Smooth muscle cell (in vitro differentiated cells): ENCODE data around the gene FTCD. TPM values are rescaled to one million over a fixed set of nuclear protein-coding genes. Genes with fewer than 3 reads are reported as not detected.
A peak's percentile ranks its signal among the peaks of the same experiment; 100 is the strongest.

ENCODE experiments used
- DNase-seq: peaks from one replicate; lab custom pipeline; 2025; ENCODE audit not compliant: unreplicated experiment; lab: John Stamatoyannopoulos, UW
- H2AFZ ChIP-seq: fragments of 200-600 bp; sonication (generic); 2 replicates; pipeline ENCODE4 v1.6.0; 2016; ENCODE audit warnings: antibody characterized with exemption, low read depth, mild to moderate bottlenecking
- H3F3A ChIP-seq: fragments of 200-600 bp; sonication (generic); 2 replicates; pipeline ENCODE4 v1.6.0; 2017; ENCODE audit warnings: antibody characterized with exemption, low read depth
- H3K27ac ChIP-seq: fragments of 200-600 bp; sonication (generic); 2 replicates; pipeline ENCODE4 v1.5.1; 2016; ENCODE audit warnings: low read depth, mild to moderate bottlenecking
- H3K27me3 ChIP-seq: fragments of 200-600 bp; sonication (generic); 2 replicates; pipeline ENCODE4 v1.6.1; 2016; ENCODE audit warnings: low read depth, mild to moderate bottlenecking
- H3K36me3 ChIP-seq: fragments of 200-600 bp; sonication (generic); 2 replicates; pipeline ENCODE4 v1.5.1; 2016; ENCODE audit warnings: low read depth
- H3K4me1 ChIP-seq: fragments of 200-600 bp; sonication (generic); 2 replicates; pipeline ENCODE4 v1.5.1; 2016; ENCODE audit warnings: low read depth
- H3K4me2 ChIP-seq: fragments of 200-600 bp; sonication (generic); 2 replicates; pipeline ENCODE4 v1.6.0; 2016; ENCODE audit warnings: mild to moderate bottlenecking
- H3K4me3 ChIP-seq: fragments of 200-600 bp; sonication (generic); 2 replicates; pipeline ENCODE4 v1.5.1; 2016; ENCODE audit warnings: mild to moderate bottlenecking
- H3K79me2 ChIP-seq: fragments of 200-600 bp; sonication (generic); 2 replicates; pipeline ENCODE4 v1.6.0; 2016; ENCODE audit warnings: low read depth, mild to moderate bottlenecking
- H3K9ac ChIP-seq: fragments of 200-600 bp; sonication (generic); 2 replicates; pipeline ENCODE4 v1.6.0; 2016; ENCODE audit warnings: low read depth
- H3K9me3 ChIP-seq: fragments of 200-600 bp; sonication (generic); replicated peaks from 2 replicates; pipeline ENCODE4 v1.5.1; 2016; ENCODE audit warnings: low read depth
- H4K20me1 ChIP-seq: fragments of 200-600 bp; sonication (generic); 2 replicates; pipeline ENCODE4 v1.6.0; 2016; ENCODE audit warnings: low read depth
- WGBS: methylation state at CpG from one replicate; pipeline ENCODE4 v1.1.7; 2016; ENCODE audit warnings: low lambda C conversion rate; 5-methylcytosine and 5-hydroxymethylcytosine counted together
- polyA plus RNA-seq: library from polyadenylated mRNA; unstranded; fragments of >200 nt; fragmentation: Nextera tagmentation; extraction: Ambion mirVana; gene quantifications from 2 replicates; pipeline ENCODE4 v1.2.1, GENCODE V29; 2016
- total RNA-seq: library from RNA; depleted of rRNA; stranded (reverse); fragments of >200 nt; gene quantifications from 2 replicates; pipeline ENCODE4 v1.2.3, GENCODE V29; 2014
- TF ChIP-seq, protein P1 (sequence below): fragments of 200-600 bp; sonication (generic); IDR thresholded peaks from 2 replicates; pipeline ENCODE4 v1.5.1; 2017; ENCODE audit warnings: borderline replicate concordance, mild to moderate bottlenecking, antibody characterized with exemption; ENCODE audit not compliant: insufficient read depth, poor library complexity, severe bottlenecking

Gene FTCD
- total and polyA plus RNA-seq, 2 experiments from 2014 or later: 1.3 to 15.2 TPM

DNA sequence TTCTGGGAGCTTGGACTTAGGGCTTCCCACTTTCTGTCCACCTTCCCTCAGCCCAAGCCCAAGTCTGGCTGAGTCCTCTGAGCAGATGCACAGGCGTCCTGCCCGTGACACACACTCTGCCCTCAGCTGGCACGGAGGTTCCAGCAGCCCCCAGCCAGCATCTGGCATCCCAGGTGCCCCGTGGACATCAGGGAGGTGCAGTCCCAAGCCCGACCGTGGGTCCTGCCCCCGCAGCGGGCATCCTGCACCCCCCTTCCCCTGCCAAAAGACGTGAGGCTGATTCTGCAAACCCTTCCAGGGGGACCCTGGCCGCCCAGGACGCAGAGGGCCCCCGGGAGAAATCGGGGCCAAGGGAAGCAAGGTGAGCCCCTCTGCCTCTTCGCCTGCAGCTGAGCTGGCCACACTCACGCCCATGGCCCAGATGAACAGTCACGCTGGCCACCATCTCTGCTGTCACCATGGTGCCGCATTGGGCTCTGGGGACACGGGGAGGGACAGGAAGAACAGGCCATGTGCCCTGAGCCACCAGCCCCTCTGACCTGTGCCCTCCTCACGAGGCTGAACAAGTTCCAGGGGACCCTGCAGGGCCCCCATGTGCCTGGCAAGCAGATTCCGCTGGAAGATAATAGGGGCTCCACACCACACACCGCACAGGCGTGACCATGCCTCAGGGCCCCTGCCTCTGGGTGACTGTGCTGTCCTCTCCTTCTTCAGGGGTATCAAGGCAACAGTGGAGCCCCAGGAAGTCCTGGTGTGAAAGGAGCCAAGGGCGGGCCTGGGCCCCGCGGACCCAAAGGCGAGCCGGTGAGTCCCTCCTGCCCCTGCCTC, 36.8 kb downstream of the FTCD start:
- 96% methylated on average over 27 of the region's 27 CpGs for WGBS
- peaks cover 76% of the 10 kb centered on the region for H3K79me2 ChIP-seq
- peaks cover 64% of the 10 kb centered on the region for H3F3A ChIP-seq
- no peak overlapping the region for H3K9ac ChIP-seq
- peak overlapping the region; percentile 54 for H3K27ac ChIP-seq
- TF ChIP-seq, protein P1, sequence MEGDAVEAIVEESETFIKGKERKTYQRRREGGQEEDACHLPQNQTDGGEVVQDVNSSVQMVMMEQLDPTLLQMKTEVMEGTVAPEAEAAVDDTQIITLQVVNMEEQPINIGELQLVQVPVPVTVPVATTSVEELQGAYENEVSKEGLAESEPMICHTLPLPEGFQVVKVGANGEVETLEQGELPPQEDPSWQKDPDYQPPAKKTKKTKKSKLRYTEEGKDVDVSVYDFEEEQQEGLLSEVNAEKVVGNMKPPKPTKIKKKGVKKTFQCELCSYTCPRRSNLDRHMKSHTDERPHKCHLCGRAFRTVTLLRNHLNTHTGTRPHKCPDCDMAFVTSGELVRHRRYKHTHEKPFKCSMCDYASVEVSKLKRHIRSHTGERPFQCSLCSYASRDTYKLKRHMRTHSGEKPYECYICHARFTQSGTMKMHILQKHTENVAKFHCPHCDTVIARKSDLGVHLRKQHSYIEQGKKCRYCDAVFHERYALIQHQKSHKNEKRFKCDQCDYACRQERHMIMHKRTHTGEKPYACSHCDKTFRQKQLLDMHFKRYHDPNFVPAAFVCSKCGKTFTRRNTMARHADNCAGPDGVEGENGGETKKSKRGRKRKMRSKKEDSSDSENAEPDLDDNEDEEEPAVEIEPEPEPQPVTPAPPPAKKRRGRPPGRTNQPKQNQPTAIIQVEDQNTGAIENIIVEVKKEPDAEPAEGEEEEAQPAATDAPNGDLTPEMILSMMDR: no peak
- H3K9me3 ChIP-seq: no peaks in the 10 kb centered on the region
- DNase-seq: no peak
- H3K4me3 ChIP-seq: no peak overlapping the region
- H2AFZ ChIP-seq: no peak overlapping the region
- H4K20me1 ChIP-seq: peaks cover 100% of the 10 kb centered on the region
- no peak overlapping the region for H3K4me2 ChIP-seq
- peaks cover 13% of the 10 kb centered on the region for H3K36me3 ChIP-seq
- H3K27me3 ChIP-seq: no peaks in the 10 kb centered on the region
- no peaks in the 10 kb centered on the region for H3K4me1 ChIP-seq

DNA sequence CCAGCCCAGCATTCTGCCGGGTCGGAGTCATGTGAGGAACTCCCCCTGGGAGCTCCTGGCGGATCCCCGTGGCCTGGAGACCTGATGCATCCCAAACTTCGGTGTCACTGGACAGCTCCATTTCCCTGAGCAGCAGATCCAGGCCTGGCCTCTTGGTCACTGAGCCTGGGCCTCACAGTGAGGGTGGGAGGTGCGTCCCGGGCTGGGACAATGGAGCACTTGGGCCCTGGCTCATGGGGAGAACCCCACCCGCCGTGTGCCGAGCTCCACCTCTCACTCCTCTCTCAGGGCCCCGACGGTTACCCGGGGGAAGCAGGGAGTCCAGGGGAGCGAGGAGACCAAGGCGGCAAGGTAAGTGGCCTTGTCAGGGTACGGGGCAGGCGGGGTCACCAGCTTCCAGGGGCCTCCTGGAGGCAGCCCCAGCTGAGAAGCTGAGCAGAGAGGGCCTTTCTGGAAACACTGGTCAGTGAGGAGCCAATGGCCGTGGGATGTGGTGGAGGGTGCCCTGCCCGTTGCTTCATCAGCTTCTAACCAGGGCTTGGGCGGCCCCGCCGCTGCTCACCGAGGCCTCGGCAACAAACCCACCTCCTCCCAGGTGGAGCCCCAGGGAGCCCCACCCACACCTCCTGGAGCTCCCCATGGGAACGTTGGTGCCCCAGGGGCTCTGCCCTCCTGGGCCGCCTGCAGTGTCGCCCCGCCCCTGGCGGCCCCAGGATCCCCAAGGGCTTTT, 37.6 kb downstream of the FTCD start:
- 91% methylated on average over 29 of the region's 29 CpGs for WGBS
- no peak for DNase-seq
- H3K36me3 ChIP-seq: peaks cover 13% of the 10 kb centered on the region
- no peak overlapping the region for H3K9ac ChIP-seq
- no peaks in the 10 kb centered on the region for H3K4me1 ChIP-seq
- peaks cover 66% of the 10 kb centered on the region for H3F3A ChIP-seq
- H3K4me2 ChIP-seq: no peak overlapping the region
- H3K27me3 ChIP-seq: no peaks in the 10 kb centered on the region
- no peak overlapping the region for H3K4me3 ChIP-seq
- H3K79me2 ChIP-seq: peaks cover 84% of the 10 kb centered on the region
- TF ChIP-seq, protein P1: no peak
- no peaks in the 10 kb centered on the region for H3K9me3 ChIP-seq
- peaks cover 100% of the 10 kb centered on the region for H4K20me1 ChIP-seq
- H2AFZ ChIP-seq: no peak overlapping the region
- peak overlapping the region; percentile 54 for H3K27ac ChIP-seq

DNA sequence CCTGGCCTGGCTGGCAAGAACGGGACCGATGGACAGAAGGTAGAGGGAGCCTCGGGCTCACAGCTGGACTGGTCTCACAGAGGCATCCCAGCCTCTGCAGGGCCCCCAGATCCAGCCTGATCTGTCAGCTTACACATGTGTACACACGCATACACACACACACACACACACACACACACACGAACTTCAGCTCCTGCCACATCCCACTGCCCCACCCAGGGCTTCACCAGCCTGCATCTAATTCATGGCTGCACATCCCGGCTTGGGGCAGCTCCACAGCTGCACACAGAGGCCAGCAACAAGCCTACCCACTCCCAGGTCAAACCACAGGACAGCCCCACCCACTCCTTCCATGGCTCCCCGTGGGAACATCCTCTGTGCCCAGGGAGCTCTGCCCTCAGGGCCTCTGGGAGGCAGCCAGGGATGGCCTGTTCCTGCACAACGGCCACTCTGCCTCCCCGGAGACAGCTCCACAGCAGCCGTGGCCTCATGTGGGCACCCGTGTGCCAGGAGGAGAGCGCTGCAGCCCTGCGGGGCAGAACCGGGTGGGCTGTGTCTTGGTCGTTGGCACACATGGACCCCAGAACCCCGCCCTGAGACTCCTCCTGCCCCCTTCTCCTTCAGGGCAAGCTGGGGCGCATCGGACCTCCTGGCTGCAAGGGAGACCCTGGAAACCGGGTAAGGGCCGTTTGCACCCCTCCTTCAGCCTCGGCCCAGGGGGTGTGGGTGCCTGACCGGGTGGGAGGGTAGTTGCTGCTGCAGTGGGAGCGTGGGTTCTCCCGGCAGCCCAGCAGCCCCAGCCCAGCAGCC, 38.4 kb downstream of the FTCD start:
- TF ChIP-seq, protein P1: no peak

More for the DNA sequence above, 38.4 kb downstream of the FTCD start:
- 93% methylated on average over 23 of the region's 24 CpGs for WGBS
- peaks cover 88% of the 10 kb centered on the region for H3K79me2 ChIP-seq
- no peak overlapping the region for H3K9ac ChIP-seq
- H2AFZ ChIP-seq: no peak overlapping the region
- H3F3A ChIP-seq: peaks cover 61% of the 10 kb centered on the region
- DNase-seq: no peak
- no peak overlapping the region for H3K4me3 ChIP-seq
- H4K20me1 ChIP-seq: peaks cover 100% of the 10 kb centered on the region
- H3K4me2 ChIP-seq: no peak overlapping the region
- H3K27me3 ChIP-seq: no peaks in the 10 kb centered on the region
- H3K27ac ChIP-seq: peak overlapping the region; percentile 54
- H3K36me3 ChIP-seq: peaks cover 13% of the 10 kb centered on the region
- H3K9me3 ChIP-seq: no peaks in the 10 kb centered on the region
- H3K4me1 ChIP-seq: no peaks in the 10 kb centered on the region
